PC-3 (cell line): ENCODE data around the gene CCR6.
"Not testable (repeated sequence)": the region's sequence is repeated elsewhere in the genome, so short reads cannot be mapped to it uniquely, and the experiment has no call there.

Source experiments
- EZH2 ChIP-seq: fragments of 300-600 bp; sonication (generic); IDR thresholded peaks from one replicate; pipeline ENCODE4 v1.6.1; 2017; ENCODE audit warnings: antibody characterized with exemption, mild to moderate bottlenecking, low read length; ENCODE audit not compliant: unreplicated experiment
- TF ChIP-seq, protein P1 (sequence below): fragments of 300-600 bp; sonication (generic); conservative IDR thresholded peaks from 2 replicates; pipeline ENCODE4 v1.5.1; 2017; ENCODE audit warnings: antibody characterized with exemption, low read depth, mild to moderate bottlenecking, low read length

DNA sequence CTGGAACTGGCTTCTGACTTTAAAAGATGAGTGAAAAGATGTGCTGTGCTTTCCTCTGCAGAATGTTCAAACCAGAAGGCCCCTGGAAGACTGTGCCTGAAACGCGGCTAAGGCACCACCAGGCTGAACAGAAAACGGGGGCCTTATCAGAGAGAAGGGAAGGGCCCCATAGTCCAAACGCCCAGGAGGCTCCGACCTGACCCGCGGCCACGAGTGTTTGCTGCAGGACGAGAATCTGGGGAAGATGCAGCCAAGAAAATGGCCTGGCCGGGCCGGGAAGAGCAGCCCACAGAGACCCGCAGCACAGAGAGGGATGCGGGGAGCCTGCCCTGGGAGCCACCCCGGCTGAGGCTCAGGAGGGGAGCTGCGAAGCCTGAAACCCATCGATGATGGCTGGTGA, 45.4 kb downstream of the CCR6 start:
- TF ChIP-seq, protein P1, sequence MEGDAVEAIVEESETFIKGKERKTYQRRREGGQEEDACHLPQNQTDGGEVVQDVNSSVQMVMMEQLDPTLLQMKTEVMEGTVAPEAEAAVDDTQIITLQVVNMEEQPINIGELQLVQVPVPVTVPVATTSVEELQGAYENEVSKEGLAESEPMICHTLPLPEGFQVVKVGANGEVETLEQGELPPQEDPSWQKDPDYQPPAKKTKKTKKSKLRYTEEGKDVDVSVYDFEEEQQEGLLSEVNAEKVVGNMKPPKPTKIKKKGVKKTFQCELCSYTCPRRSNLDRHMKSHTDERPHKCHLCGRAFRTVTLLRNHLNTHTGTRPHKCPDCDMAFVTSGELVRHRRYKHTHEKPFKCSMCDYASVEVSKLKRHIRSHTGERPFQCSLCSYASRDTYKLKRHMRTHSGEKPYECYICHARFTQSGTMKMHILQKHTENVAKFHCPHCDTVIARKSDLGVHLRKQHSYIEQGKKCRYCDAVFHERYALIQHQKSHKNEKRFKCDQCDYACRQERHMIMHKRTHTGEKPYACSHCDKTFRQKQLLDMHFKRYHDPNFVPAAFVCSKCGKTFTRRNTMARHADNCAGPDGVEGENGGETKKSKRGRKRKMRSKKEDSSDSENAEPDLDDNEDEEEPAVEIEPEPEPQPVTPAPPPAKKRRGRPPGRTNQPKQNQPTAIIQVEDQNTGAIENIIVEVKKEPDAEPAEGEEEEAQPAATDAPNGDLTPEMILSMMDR = not testable (repeated sequence)
- TF ChIP-seq EZH2 = not testable (repeated sequence)
